H1 (cell line): ENCODE data around the gene DGKD. TPM values are rescaled to one million over a fixed set of nuclear protein-coding genes. Genes with fewer than 3 reads are reported as not detected.

ENCODE experiments used
- CTCF ChIA-PET: fragments of 300-600 bp; sonication (Branson Sonifier 250); formaldehyde crosslinking; loops from one replicate; lab custom pipeline; 2021; ENCODE audit not compliant: partially characterized antibody; lab: Charles Lee
- POLR2A ChIA-PET: fragments of 300-600 bp; sonication (Branson Sonifier 250); formaldehyde crosslinking; loops from one replicate; lab custom pipeline; 2021; ENCODE audit warnings: inconsistent platforms; ENCODE audit not compliant: partially characterized antibody; lab: Charles Lee
- DNase-seq, 2 experiments: peaks; one replicate each; pipeline versions ENCODE4 v3.0.0 to v3.0.0-alpha.2; 2010 to 2022; ENCODE audit warnings: low spot score in 2 of 2, low read depth in 1 of 2, mixed read lengths in 1 of 2
- FAIRE-seq: peaks from 2 replicates; lab custom pipeline; 2011; peaks lifted over from hg19 to GRCh38; lab: Jason Lieb, UNC
- H2AFZ ChIP-seq: 2 replicates; pipeline ENCODE4 v1.8.1; 2012; ENCODE audit warnings: low read length, inconsistent platforms
- H2AK5ac ChIP-seq: 2 replicates; pipeline ENCODE4 v1.6.1; 2013; ENCODE audit warnings: low read depth, low read length
- H2BK120ac ChIP-seq: replicated peaks from 2 replicates; pipeline ENCODE3; 2013; ENCODE audit warnings: low read depth, low read length, inconsistent platforms
- H2BK12ac ChIP-seq: 2 replicates; pipeline ENCODE4 v1.6.1; 2013; ENCODE audit warnings: low read depth, low read length
- H2BK15ac ChIP-seq: 2 replicates; pipeline ENCODE4 v1.6.1; 2013; ENCODE audit warnings: low read length
- H2BK20ac ChIP-seq: 2 replicates; pipeline ENCODE4 v1.6.1; 2013; ENCODE audit warnings: low read length
- H2BK5ac ChIP-seq: 2 replicates; pipeline ENCODE4 v1.6.1; 2013; ENCODE audit warnings: low read depth, low read length
- H3K14ac ChIP-seq: 2 replicates; pipeline ENCODE4 v1.6.1; 2013; ENCODE audit warnings: inconsistent platforms; ENCODE audit not compliant: insufficient read length
- H3K18ac ChIP-seq: 2 replicates; pipeline ENCODE4 v1.6.1; 2013; ENCODE audit warnings: low read length; ENCODE audit errors: extremely low read depth
- H3K23ac ChIP-seq: 2 replicates; pipeline ENCODE4 v1.6.1; 2013; ENCODE audit warnings: inconsistent platforms; ENCODE audit not compliant: insufficient read length
- H3K23me2 ChIP-seq: 2 replicates; pipeline ENCODE4 v1.6.1; 2013; ENCODE audit warnings: low read depth, low read length
- H3K27ac ChIP-seq: 2 replicates; pipeline ENCODE4 v1.6.1; 2011; ENCODE audit warnings: low read depth, low read length, inconsistent platforms
- H3K27me3 ChIP-seq, 4 experiments: replicated peaks in 1 of 4; 1 replicate in 1 of 4; 2 replicates in 3 of 4; pipeline versions ENCODE4 v1.6.1 to v1.8.1; 2011 to 2013; ENCODE audit warnings: low read length in 3 of 4, mild to moderate bottlenecking in 3 of 4, inconsistent platforms in 2 of 4, mixed read lengths in 2 of 4, moderate library complexity in 1 of 4; ENCODE audit not compliant: control insufficient read depth in 3 of 4, insufficient read depth in 3 of 4; ENCODE audit errors: extremely low read depth in 1 of 4
- H3K36me3 ChIP-seq, 4 experiments: 2 replicates each; pipeline versions ENCODE4 v1.6.1 to v1.8.1; 2011 to 2013; ENCODE audit warnings: mild to moderate bottlenecking in 4 of 4, low read length in 3 of 4, moderate library complexity in 2 of 4, control low read depth in 1 of 4, inconsistent platforms in 1 of 4; ENCODE audit not compliant: insufficient read depth in 4 of 4, control insufficient read depth in 2 of 4
- H3K4ac ChIP-seq: replicated peaks from 2 replicates; pipeline ENCODE3; 2013; ENCODE audit warnings: low read length, low read depth, mixed read lengths, inconsistent platforms; ENCODE audit not compliant: insufficient read length
- H3K4me1 ChIP-seq, 4 experiments: replicated peaks in 1 of 4; 1 replicate in 1 of 4; 2 replicates in 3 of 4; pipeline versions ENCODE4 v1.6.1 to v1.8.1; 2011 to 2013; ENCODE audit warnings: low read length in 3 of 4, inconsistent platforms in 2 of 4, mixed read lengths in 1 of 4; ENCODE audit not compliant: insufficient read depth in 4 of 4, control insufficient read depth in 3 of 4
- H3K4me2 ChIP-seq, 2 experiments: 2 replicates each; pipeline versions ENCODE4 v1.6.1 to v1.8.1; 2011 to 2013; ENCODE audit warnings: low read depth in 2 of 2, low read length in 2 of 2, control low read depth in 1 of 2, inconsistent platforms in 1 of 2, mild to moderate bottlenecking in 1 of 2; ENCODE audit not compliant: insufficient read depth in 1 of 2
- H3K4me3 ChIP-seq, 4 experiments: fragments of 200-600, 300-600 bp in 1 of 4; sonication (generic), shearing (Covaris generic), sonication (Bioruptor Twin) in 1 of 4; 2 replicates each; pipeline versions ENCODE4 v1.5.1 to v1.8.1; 2011 to 2016; ENCODE audit warnings: low read length in 4 of 4, low read depth in 3 of 4, control low read depth in 2 of 4, inconsistent platforms in 2 of 4, mild to moderate bottlenecking in 2 of 4, mixed read lengths in 1 of 4, moderate library complexity in 1 of 4; ENCODE audit not compliant: insufficient read depth in 2 of 4; ENCODE audit errors: extremely low read depth in 1 of 4
- H3K56ac ChIP-seq: replicated peaks from 2 replicates; pipeline ENCODE3; 2013; ENCODE audit warnings: low read depth, mild to moderate bottlenecking, mixed read lengths, low read length, inconsistent platforms; ENCODE audit not compliant: insufficient read length
- H3K79me1 ChIP-seq: 2 replicates; pipeline ENCODE4 v1.6.1; 2013; ENCODE audit warnings: low read depth, low read length, control low read depth
- H3K79me2 ChIP-seq, 2 experiments: 2 replicates each; pipeline versions ENCODE4 v1.6.1 to v1.8.1; 2012 to 2013; ENCODE audit warnings: low read length in 2 of 2, mild to moderate bottlenecking in 2 of 2, inconsistent platforms in 1 of 2; ENCODE audit not compliant: insufficient read depth in 2 of 2, control insufficient read depth in 1 of 2
- H3K9ac ChIP-seq, 4 experiments: replicated peaks in 1 of 4; 1 replicate in 1 of 4; 2 replicates in 3 of 4; pipeline versions ENCODE4 v1.6.1 to v1.8.1; 2011 to 2013; ENCODE audit warnings: low read depth in 3 of 4, low read length in 3 of 4, control low read depth in 2 of 4, mild to moderate bottlenecking in 2 of 4, moderate library complexity in 2 of 4, inconsistent platforms in 1 of 4; ENCODE audit errors: extremely low read depth in 1 of 4
- H3K9me3 ChIP-seq, 2 experiments: 2 replicates each; pipeline versions ENCODE4 v1.6.1 to v1.8.1; 2012 to 2013; ENCODE audit warnings: mild to moderate bottlenecking in 2 of 2, moderate library complexity in 2 of 2, control low read depth in 1 of 2, inconsistent platforms in 1 of 2, low read depth in 1 of 2, low read length in 1 of 2, mixed read lengths in 1 of 2; ENCODE audit not compliant: insufficient read depth in 2 of 2
- H4K20me1 ChIP-seq, 2 experiments: replicated peaks in 1 of 2; 2 replicates each; pipeline versions ENCODE3 to v1.8.1; 2011 to 2013; ENCODE audit warnings: inconsistent platforms in 2 of 2, low read length in 2 of 2, mild to moderate bottlenecking in 1 of 2; ENCODE audit not compliant: insufficient read depth in 2 of 2, control insufficient read depth in 1 of 2
- H4K5ac ChIP-seq: 2 replicates; pipeline ENCODE4 v1.6.1; 2013; ENCODE audit warnings: low read length, low read depth, mixed read lengths, inconsistent platforms; ENCODE audit not compliant: insufficient read length
- H4K8ac ChIP-seq: 2 replicates; pipeline ENCODE4 v1.8.0; 2013; ENCODE audit warnings: mild to moderate bottlenecking, moderate library complexity, low read length, inconsistent platforms; ENCODE audit not compliant: insufficient read depth; ENCODE audit errors: extremely low read depth
- H4K91ac ChIP-seq: replicated peaks from 2 replicates; pipeline ENCODE3; 2013; ENCODE audit warnings: low read length, mixed read lengths, inconsistent platforms; ENCODE audit not compliant: insufficient read length
- BRCA1 ChIP-seq: IDR thresholded peaks from 2 replicates; pipeline ENCODE4 v1.6.1; 2012; ENCODE audit warnings: low read depth, low read length, improper control_type of control experiment
- CBX5 ChIP-seq: fragments of 300-800, 300-1000 bp; sonication (generic); IDR thresholded peaks from 2 replicates; pipeline ENCODE4 v1.7.1; 2016; ENCODE audit warnings: antibody characterized with exemption, low read length, low read depth
- CREB1 ChIP-seq: IDR thresholded peaks from 2 replicates; pipeline ENCODE4 v1.6.1; 2012; ENCODE audit warnings: inconsistent platforms
- EP300 ChIP-seq, 2 experiments: IDR thresholded peaks; 1 replicate in 1 of 2; 2 replicates in 1 of 2; pipeline ENCODE4 v1.6.1; 2011 to 2012; ENCODE audit warnings: low read depth in 2 of 2, low read length in 2 of 2, mild to moderate bottlenecking in 2 of 2, borderline replicate concordance in 1 of 2, inconsistent platforms in 1 of 2, moderate library complexity in 1 of 2
- HDAC6 ChIP-seq: IDR thresholded peaks from one replicate; pipeline ENCODE4 v1.7.1; 2012; ENCODE audit warnings: low read depth, mild to moderate bottlenecking, inconsistent platforms, low read length, moderate library complexity
- JUND ChIP-seq: IDR thresholded peaks from 2 replicates; pipeline ENCODE4 v1.6.1; 2011; ENCODE audit warnings: mild to moderate bottlenecking, improper control_type of control experiment, low read length
- KDM1A ChIP-seq: fragments of 200-600, 300-600 bp; sonication (generic); IDR thresholded peaks from 2 replicates; pipeline ENCODE4 v1.7.1; 2016; ENCODE audit warnings: mild to moderate bottlenecking, low read length, borderline replicate concordance
- SAP30 ChIP-seq: fragments of 300-600 bp; sonication (generic); IDR thresholded peaks from 2 replicates; pipeline ENCODE4 v1.7.1; 2012; ENCODE audit warnings: low read length, moderate library complexity, mild to moderate bottlenecking, inconsistent platforms; ENCODE audit not compliant: insufficient read depth, insufficient replicate concordance
- TCF12 ChIP-seq: IDR thresholded peaks from 2 replicates; pipeline ENCODE4 v1.6.1; 2011; ENCODE audit warnings: low read depth, mild to moderate bottlenecking, low read length
- TEAD4 ChIP-seq: IDR thresholded peaks from 2 replicates; pipeline ENCODE4 v1.6.1; 2012; ENCODE audit warnings: low read depth, low read length, inconsistent platforms, mixed read lengths
- WGBS, 2 experiments: shearing (Covaris generic) in 1 of 2; methylation state at CpG; one replicate each; pipeline versions ENCODE4 v1.1.6 to v1.1.7; 2013 to 2015; ENCODE audit warnings: low lambda C conversion rate in 2 of 2, mixed read lengths in 2 of 2, inconsistent platforms in 1 of 2, low coverage in 1 of 2, missing lambda C conversion rate in 1 of 2; ENCODE audit not compliant: insufficient replicate concordance in 2 of 2, insufficient coverage in 1 of 2, insufficient read length in 1 of 2; ENCODE audit errors: extremely low coverage in 1 of 2, missing lambda C conversion rate in 1 of 2; 5-methylcytosine and 5-hydroxymethylcytosine counted together
- polyA plus RNA-seq, 7 experiments: library from polyadenylated mRNA; depleted of rRNA in 3 of 7; stranded (reverse) in 5 of 7; unstranded in 2 of 7; fragments of >200 nt in 5 of 7; fragments of 200-250 nt in 2 of 7; gene quantifications; 1 replicate in 5 of 7; 2 replicates in 1 of 7; 4 replicates in 1 of 7; pipeline versions ENCODE4 v1.2.1 to v1.2.3, GENCODE V29; 2011 to 2013; ENCODE audit warnings: missing spikeins in 2 of 7, mixed read lengths in 2 of 7
- total RNA-seq: library from RNA; stranded (reverse); fragmentation: NEBNext Ultra II Directional; extraction: Animal tissue kit (Norgen Biotek cat#: 25700); gene quantifications from 2 replicates; pipeline ENCODE4 v1.2.1, GENCODE V29; 2021
- TF ChIP-seq, protein P1 (sequence below): IDR thresholded peaks from 2 replicates; pipeline ENCODE4 v1.6.1; 2012; ENCODE audit warnings: inconsistent platforms

DGKD gene
- total and polyA plus RNA-seq, 2 of the 8 experiments (the other 6 are each of a cell fraction or from before 2014, with no cell fraction given) = 7.7 to 30.9 TPM

DNA sequence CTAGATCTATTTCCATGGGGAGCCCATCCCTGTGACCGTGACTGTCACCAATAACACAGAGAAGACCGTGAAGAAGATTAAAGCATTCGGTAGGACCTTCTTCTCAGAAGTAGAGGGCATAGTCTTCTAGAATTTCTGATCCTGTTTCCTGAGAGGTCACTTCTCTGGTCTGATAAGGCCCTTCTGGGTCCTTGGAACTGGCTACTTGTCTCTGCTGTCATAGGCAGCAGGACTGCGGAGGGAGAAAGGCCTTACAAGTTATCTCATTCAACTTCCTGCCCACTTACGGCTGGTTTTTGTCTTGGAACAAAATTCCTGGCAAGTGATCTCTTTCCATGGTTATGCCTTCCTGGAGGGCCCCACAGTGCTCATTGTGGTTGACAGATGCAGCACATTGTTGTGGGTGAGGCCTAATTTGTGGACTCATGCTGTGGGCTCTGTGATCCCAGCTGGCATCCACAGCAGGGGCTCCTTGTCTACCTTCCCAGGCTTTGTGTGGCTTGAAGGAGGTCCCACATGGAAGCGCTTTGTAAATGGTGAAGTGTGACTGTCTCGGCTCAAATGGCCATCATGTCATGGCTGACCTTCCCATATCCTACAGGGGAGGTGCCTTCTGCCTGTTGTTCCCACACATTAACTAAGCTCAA lies 24.7 kb upstream of the DGKD start:
- peak; percentile 53 to 67 for DNase-seq
- Histone ChIP-seq H3K27ac (no peak overlapping the region), H3K4me1 (peaks cover 0 to 10% (median 3%) of the 10 kb centered on the region in 4 experiments; a peak in 2 of 7 replicates), H3K9me3 (no peaks in the 10 kb centered on the region), H4K91ac (no peak overlapping the region), H4K5ac (no peak overlapping the region), H3K27me3 (peaks cover 8 to 76% (median 43%) of the 10 kb centered on the region in 4 experiments; a peak in 6 of 7 replicates), H3K23ac (no peak overlapping the region), H2BK120ac (no peak overlapping the region), H4K20me1 (no peaks in the 10 kb centered on the region), H3K9ac (no peak overlapping the region), H2BK15ac (no peak overlapping the region), H3K79me2 (no peaks in the 10 kb centered on the region), H3K56ac (no peak overlapping the region), H3K14ac (no peak overlapping the region), H3K23me2 (no peaks in the 10 kb centered on the region), H3K4me2 (0 out of 4 replicates have a peak overlapping the region, but pooled peaks of 1 of the 2 experiments have one; percentile 24), H3K79me1 (no peaks in the 10 kb centered on the region), H3K36me3 (no peaks in the 10 kb centered on the region), H2AK5ac (no peak overlapping the region), H3K18ac (no peak overlapping the region), H2BK20ac (no peak overlapping the region), H2AFZ (no peak overlapping the region), H4K8ac (no peak overlapping the region), H3K4ac (no peak overlapping the region), H2BK5ac (no peak overlapping the region), H3K4me3 (no peak overlapping the region), H2BK12ac (no peak overlapping the region)
- peak; percentile 58 for FAIRE-seq
- ChIA-PET CTCF (interaction anchor here (1.1 to 1.3 kb wide), 2 partner anchors 11 to 24 kb away, joined by 4 read pairs; partner anchors contain the start of gene DGKD), POLR2A (no interaction called here)
- 55% methylated on average over 7 of the region's 7 CpGs; no CpG with 5 or more reads in 1 of the 2 experiments for WGBS, 2 experiments
- TF ChIP-seq CREB1 = 0 out of 2 replicates have a peak, but pooled peaks have one; percentile 25
- peak in 1 of 2 experiments; percentile 31; a peak in 1 of 3 replicates for TF ChIP-seq EP300 (IDR thresholded peaks at IDR 0.05; ENCODE audit: borderline replicate concordance in 1 of 2, low read depth in 2 of 2, low read length in 2 of 2)
- TF ChIP-seq TEAD4 = peak; percentile 54
- no peak for TF ChIP-seq SAP30
- 0 out of 2 replicates have a peak, but pooled peaks have one; percentile 69 for TF ChIP-seq TCF12
- no peak for TF ChIP-seq CBX5
- no peak for TF ChIP-seq BRCA1
- TF ChIP-seq, protein P1, sequence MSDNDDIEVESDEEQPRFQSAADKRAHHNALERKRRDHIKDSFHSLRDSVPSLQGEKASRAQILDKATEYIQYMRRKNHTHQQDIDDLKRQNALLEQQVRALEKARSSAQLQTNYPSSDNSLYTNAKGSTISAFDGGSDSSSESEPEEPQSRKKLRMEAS = peak; percentile 63; the same call in 1 of the 2 replicates
- 0 out of 2 replicates have a peak, but pooled peaks have one; percentile 12 for TF ChIP-seq JUND
- TF ChIP-seq KDM1A = peak; percentile 42; the same call in 1 of the 2 replicates
- TF ChIP-seq HDAC6 = no peak
